Measurements from ENCODE around the gene GBF1. TPM values are rescaled to one million over a fixed set of nuclear protein-coding genes. Genes with fewer than 3 reads are reported as not detected.

The GBF1 gene
- total RNA-seq, 1 experiment from 2014 or later: 50.6 TPM

DNA sequence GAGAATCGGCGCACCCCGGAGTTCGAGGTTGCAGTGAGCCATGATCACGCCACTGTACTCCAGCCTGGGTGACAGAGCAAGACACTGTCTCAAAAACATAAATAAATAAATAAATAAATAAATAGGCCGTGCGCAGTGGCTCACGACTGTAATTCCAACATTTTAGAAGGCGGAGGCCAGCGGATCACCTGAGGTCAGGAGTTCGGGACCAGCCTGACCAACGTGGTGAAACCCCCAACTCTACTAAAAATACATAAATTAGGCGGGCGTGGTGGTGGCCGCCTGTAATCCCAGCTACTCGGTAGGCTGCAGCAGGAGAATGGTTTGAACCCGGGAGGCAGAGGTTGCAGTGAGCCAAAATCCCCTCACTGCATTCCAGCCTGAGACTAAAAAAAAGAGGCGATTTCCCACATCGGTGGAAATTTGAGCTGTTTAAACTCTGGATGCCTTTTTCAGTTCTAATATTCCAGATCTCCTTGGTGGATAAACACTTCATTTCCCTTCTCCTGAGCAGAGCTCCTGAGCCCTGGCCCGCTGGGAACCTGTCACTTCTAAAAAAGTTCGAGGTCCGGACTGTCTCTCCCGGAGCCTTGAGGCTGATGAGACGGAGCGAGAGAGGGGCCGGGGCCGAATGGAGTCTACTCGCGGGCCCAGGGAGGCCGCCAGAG, 148.2 kb downstream of the GBF1 start:
- peaks cover 5% of the 10 kb centered on the region for H3K4me1 Mint-ChIP-seq (ENCODE audit: insufficient read depth, unreplicated experiment)
- H3K27me3 Mint-ChIP-seq (ENCODE audit: insufficient read depth, unreplicated experiment): no peaks in the 10 kb centered on the region
- TSS peak; percentile 78 for BruUV-seq (replicated peaks)
- no peak for DNase-seq (ENCODE audit: unreplicated experiment)
- H3K4me3 Mint-ChIP-seq (ENCODE audit: unreplicated experiment): peak overlapping the region; percentile 92
- POLR2A ChIA-PET: interaction anchor here (0.7 to 5.4 kb wide), 15 partner anchors 8 to 240 kb away, joined by 3 to 96 read pairs (median 4); partner anchors contain the start of genes ACTR1A, C10orf95, CUEDC2 and FBXL15
- TF ChIP-seq, protein P1, sequence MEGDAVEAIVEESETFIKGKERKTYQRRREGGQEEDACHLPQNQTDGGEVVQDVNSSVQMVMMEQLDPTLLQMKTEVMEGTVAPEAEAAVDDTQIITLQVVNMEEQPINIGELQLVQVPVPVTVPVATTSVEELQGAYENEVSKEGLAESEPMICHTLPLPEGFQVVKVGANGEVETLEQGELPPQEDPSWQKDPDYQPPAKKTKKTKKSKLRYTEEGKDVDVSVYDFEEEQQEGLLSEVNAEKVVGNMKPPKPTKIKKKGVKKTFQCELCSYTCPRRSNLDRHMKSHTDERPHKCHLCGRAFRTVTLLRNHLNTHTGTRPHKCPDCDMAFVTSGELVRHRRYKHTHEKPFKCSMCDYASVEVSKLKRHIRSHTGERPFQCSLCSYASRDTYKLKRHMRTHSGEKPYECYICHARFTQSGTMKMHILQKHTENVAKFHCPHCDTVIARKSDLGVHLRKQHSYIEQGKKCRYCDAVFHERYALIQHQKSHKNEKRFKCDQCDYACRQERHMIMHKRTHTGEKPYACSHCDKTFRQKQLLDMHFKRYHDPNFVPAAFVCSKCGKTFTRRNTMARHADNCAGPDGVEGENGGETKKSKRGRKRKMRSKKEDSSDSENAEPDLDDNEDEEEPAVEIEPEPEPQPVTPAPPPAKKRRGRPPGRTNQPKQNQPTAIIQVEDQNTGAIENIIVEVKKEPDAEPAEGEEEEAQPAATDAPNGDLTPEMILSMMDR (IDR thresholded peaks at IDR 0.05; ENCODE audit: unreplicated experiment): peak; percentile 85
- peak overlapping the region; percentile 99 for H3K27ac Mint-ChIP-seq (ENCODE audit: low read depth, unreplicated experiment)
- CTCF ChIA-PET: interaction anchor here (0.6 to 10.5 kb wide), 32 partner anchors 9 to 1544 kb away, joined by 3 to 137 read pairs (median 4); partner anchors contain the start of genes ELOVL3 and FBXL15
- intact Hi-C loops (cut with micrococcal nuclease): loop anchor here (1.0 to 2.0 kb wide), 3 partner anchors 27 to 189 kb away; partner anchors contain the start of gene FBXL15
- H3K9me3 Mint-ChIP-seq (ENCODE audit: unreplicated experiment): no peaks in the 10 kb centered on the region
- peaks cover 21% of the 10 kb centered on the region for H3K36me3 Mint-ChIP-seq (ENCODE audit: insufficient read depth, unreplicated experiment)

DNA sequence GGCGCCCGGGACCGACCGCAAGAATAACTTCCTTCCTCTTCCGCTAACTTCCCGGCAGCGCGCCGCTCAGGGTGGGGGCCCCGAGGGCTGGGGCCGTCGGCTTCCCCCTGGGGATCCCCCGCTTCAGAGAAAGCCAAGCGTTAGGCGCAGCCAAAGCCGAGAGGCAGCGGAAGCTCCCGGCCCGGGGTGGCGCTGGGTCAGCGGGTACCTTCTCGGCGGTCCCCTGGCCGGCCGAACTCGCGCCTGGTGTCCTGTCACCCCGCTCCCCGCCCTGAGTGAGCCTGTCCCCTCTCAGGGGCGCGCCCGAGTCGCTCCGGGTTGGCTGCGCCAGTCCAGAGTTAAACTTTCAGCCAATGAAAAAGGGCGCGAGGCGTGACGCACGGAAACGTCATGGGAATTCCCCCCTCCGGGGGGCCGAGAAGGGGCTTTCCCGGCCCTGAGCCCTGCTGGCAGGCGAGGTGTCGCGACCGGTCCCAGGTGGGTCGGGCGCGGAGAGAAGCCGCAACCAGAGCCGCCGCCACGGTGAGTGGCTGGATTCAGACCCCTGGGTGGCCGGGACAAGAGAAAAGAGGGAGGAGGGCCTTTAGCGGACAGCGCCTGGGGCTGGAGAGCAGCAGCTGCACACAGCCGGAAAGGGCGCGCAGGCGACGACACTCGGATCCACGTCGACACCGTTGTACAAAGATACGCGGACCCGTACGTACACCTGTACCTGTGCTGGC, 148.9 kb downstream of the GBF1 start:
- TF ChIP-seq, protein P1 (IDR thresholded peaks at IDR 0.05; ENCODE audit: unreplicated experiment): no peak
- POLR2A ChIA-PET: interaction anchor here (0.5 to 5.4 kb wide), 25 partner anchors 8 to 391 kb away, joined by 3 to 96 read pairs (median 6); partner anchors contain the start of genes ACTR1A, ARL3, C10orf95 and CUEDC2
- H3K36me3 Mint-ChIP-seq (ENCODE audit: insufficient read depth, unreplicated experiment): peaks cover 25% of the 10 kb centered on the region
- no peaks in the 10 kb centered on the region for H3K27me3 Mint-ChIP-seq (ENCODE audit: insufficient read depth, unreplicated experiment)
- peak overlapping the region; percentile 99 for H3K27ac Mint-ChIP-seq (ENCODE audit: low read depth, unreplicated experiment)
- intact Hi-C loops (cut with micrococcal nuclease): loop anchor here (1.0 to 2.0 kb wide), 3 partner anchors 27 to 189 kb away; partner anchors contain the start of gene FBXL15
- H3K4me3 Mint-ChIP-seq (ENCODE audit: unreplicated experiment): peak overlapping the region; percentile 92
- H3K4me1 Mint-ChIP-seq (ENCODE audit: insufficient read depth, unreplicated experiment): peaks cover 7% of the 10 kb centered on the region
- DNase-seq (ENCODE audit: unreplicated experiment): peak; percentile 96
- CTCF ChIA-PET: interaction anchor here (0.6 to 10.5 kb wide), 25 partner anchors 9 to 1543 kb away, joined by 3 to 137 read pairs (median 5); partner anchors contain the start of genes ELOVL3 and FBXL15
- BruUV-seq (replicated peaks): no TSS peak
- no peaks in the 10 kb centered on the region for H3K9me3 Mint-ChIP-seq (ENCODE audit: unreplicated experiment)

DNA sequence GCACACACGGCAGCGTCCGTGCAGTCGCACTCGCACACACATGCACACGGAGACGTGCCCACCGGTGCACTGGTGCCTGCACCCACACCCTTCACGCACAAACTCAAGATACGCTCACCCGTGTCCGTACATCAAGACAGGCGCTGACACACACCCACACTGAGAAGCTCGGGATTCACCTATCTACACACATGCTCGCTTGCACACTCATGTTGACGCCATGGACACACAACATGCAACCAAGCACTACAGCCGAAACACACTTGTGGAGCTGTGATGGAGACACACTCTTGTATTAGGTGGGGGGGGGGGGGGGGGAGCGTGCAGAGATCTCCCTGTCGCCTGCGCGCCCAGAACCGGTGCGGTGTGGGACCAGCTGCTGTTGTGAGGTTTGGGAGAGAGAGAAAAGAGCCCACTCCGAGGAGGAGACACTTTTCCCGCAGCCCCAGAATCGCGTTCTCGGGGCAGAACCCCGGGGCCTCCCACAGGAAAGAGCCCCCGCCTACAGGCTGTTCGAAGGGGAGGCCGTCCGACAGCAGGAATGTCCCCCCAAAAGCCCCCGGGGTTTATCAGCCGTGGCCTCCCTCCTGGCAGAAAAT, 149.6 kb downstream of the GBF1 start:
- Mint-ChIP-seq H3K36me3 (ENCODE audit: insufficient read depth, unreplicated experiment) (peaks cover 31% of the 10 kb centered on the region), H3K27me3 (ENCODE audit: insufficient read depth, unreplicated experiment) (no peaks in the 10 kb centered on the region)
- TSS peak; percentile 23 for BruUV-seq (replicated peaks)

More for the DNA sequence above, 149.6 kb downstream of the GBF1 start:
- Mint-ChIP-seq H3K4me3 (ENCODE audit: unreplicated experiment) (peak overlapping the region; percentile 92), H3K27ac (ENCODE audit: low read depth, unreplicated experiment) (peak overlapping the region; percentile 99), H3K9me3 (ENCODE audit: unreplicated experiment) (no peaks in the 10 kb centered on the region), H3K4me1 (ENCODE audit: insufficient read depth, unreplicated experiment) (peaks cover 7% of the 10 kb centered on the region)
- ChIA-PET POLR2A (interaction anchor here (0.7 to 5.4 kb wide), 21 partner anchors 9 to 329 kb away, joined by 3 to 96 read pairs (median 6); partner anchors contain the start of genes ACTR1A, ARL3, C10orf95 and CUEDC2), CTCF (interaction anchor here (0.6 to 10.5 kb wide), 10 partner anchors 13 to 1870 kb away, joined by 3 to 137 read pairs (median 7); partner anchors contain the start of genes ELOVL3, FBXL15 and NOLC1)
- intact Hi-C loops (cut with micrococcal nuclease): loop anchor here (1.0 to 2.0 kb wide), 3 partner anchors 26 to 188 kb away; partner anchors contain the start of gene FBXL15
- TF ChIP-seq, protein P1 (IDR thresholded peaks at IDR 0.05; ENCODE audit: unreplicated experiment): no peak
- DNase-seq (ENCODE audit: unreplicated experiment): peak; percentile 62
